Measurements from ENCODE around the gene TMF1. TPM values are rescaled to one million over a fixed set of nuclear protein-coding genes. Genes with fewer than 3 reads are reported as not detected.

Gene TMF1
- total RNA-seq, 2 experiments from 2014 or later = 57.4 to 58.0 TPM

DNA sequence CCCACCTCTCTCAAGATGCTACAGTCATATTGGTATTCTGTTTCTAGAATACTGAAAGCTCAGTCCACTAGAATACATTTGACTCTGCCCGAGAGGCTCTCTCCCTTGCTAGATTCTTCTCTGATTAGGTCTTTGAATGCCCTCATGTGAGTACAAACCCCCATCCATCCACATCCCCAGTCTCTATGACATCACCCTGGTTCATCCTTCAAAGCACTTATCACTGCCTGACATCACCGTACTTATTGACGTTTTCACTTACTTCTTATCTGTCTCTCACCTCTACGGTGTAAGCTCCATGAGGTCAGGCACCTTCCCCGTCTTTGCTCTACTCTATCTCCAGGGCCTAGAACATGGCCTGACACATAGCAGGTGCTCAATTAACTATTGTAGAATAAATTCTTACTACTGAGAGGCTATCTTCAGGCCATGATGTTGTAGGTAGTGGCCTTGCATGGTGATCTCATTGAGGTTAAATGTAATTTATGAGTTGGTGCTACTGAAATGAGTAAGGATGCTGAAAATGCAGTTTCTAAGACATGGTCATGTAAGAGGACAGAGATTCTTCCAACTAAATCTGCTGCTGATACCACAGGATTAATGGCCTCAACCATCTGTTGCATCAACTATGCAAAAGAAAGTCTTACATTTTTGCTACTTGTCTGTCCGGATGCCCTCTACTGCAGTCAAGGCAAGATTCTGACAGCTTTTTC lies 65.5 kb downstream of the TMF1 start:
- Mint-ChIP-seq H3K27me3 (no peaks in the 10 kb centered on the region), H3K27ac (no peak overlapping the region), H3K9me3 (no peaks in the 10 kb centered on the region), H3K4me1 (peaks cover 4% of the 10 kb centered on the region), H3K4me3 (no peak overlapping the region), H3K36me3 (ENCODE audit: low read depth) (peaks cover 60% of the 10 kb centered on the region)
- CTCF ChIA-PET = interaction anchor here (1.4 kb wide), 1 partner anchor 15 kb away, joined by 4 read pairs; no protein-coding TSS in a partner anchor
- POLR2A ChIA-PET = interaction anchor here (1.0 kb wide), 1 partner anchor 10 kb away, joined by 3 read pairs; no protein-coding TSS in a partner anchor
- DNase-seq = no peak

DNA sequence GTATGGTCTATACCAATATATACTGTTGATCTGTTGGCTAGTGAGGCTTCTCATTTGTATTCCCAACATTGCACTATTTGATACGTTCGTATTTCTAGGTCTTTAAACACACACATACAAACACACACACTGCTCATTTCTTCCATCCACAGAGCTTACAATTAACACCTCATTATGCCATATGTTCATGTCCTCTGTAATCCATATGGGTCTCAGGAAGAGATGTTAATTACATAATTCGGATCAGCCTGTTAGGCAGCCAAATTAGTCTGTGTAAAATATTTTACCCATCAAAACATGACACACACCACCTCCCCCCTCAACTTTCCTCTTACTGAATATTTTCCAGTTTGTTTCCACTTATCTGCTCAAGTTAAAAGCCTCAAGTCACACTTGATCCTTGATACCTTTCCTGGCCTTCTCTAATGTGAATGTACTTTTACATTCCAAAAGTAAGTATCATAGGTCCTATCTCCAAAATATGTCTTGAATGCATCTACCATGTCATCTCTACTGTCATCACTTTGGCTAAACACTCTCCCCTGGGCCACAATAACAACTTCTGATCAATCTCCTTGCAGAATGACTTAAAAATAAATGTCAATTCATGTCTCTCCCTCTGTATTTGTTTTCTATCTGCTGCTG lies 66.9 kb downstream of the TMF1 start:
- Mint-ChIP-seq H3K27ac (no peak overlapping the region), H3K36me3 (ENCODE audit: low read depth) (peaks cover 66% of the 10 kb centered on the region), H3K4me1 (peaks cover 4% of the 10 kb centered on the region), H3K9me3 (no peaks in the 10 kb centered on the region), H3K4me3 (no peak overlapping the region), H3K27me3 (no peaks in the 10 kb centered on the region)
- ChIA-PET POLR2A (no interaction called here), CTCF (interaction anchor here (1.4 kb wide), 1 partner anchor 13 kb away, joined by 4 read pairs; no protein-coding TSS in a partner anchor)
- no peak for DNase-seq

DNA sequence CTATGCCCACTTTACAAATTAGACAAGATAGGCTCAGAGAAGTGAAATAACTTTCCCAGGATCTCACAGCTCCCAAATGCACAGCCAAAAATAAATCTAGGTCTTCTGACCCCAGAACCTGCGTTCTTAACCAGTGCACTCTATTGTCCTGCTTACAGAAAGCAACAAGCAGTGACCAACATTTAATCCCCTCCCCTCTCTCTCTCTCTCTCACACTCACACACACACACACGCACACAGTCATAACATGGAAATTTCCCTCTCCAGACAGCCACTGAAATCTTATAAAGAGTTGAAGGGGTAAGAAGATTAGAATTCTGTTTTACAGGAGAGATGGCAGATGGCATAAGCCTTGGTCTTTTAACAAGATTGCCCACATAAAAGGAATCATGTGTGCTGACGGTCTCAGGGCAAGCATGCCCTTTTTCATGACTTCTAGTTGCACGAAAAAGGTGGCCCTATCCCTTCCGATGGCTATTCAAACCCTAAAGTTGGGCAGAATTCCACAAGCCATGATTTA lies 68.1 kb downstream of the TMF1 start:
- DNase-seq = no peak
- Mint-ChIP-seq H3K9me3 (no peaks in the 10 kb centered on the region), H3K27ac (no peak overlapping the region), H3K4me1 (peaks cover 4% of the 10 kb centered on the region), H3K4me3 (no peak overlapping the region), H3K36me3 (ENCODE audit: low read depth) (peaks cover 68% of the 10 kb centered on the region), H3K27me3 (no peaks in the 10 kb centered on the region)
- ChIA-PET POLR2A (no interaction called here), CTCF (no interaction called here)

DNA sequence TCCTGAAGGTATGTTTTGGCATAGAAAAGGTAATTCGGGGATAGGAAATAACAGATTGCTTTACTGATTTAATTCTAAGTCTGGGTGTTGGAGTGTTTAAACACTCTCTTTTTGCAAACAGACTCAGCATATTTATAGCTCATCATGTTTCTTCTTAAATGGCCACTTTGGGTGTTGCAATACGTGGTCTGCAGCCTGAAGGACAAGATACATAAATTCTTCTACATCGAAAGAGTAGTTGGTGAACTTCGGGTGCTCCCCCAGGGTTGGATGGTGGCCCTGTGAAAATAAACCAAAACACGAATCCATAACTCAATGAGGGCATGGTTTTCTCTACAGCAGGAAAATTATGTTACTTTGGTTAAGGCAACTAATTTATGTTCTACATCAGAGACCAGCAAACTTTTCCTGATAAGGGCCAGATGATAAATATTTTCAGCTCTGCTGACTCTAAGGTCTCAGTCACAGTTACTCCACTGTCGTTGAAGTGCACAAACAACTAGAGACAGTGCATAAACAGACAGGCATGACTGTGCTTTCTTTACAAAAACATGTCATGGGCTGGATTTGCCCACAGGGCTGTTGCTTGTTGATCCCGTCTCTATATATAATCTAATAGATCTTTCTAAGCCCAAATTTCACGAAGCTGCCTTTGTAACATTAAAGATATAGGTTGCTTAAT lies 74.5 kb downstream of the TMF1 start:
- H3K27ac Mint-ChIP-seq = no peak overlapping the region
- POLR2A ChIA-PET = no interaction called here
- H3K9me3 Mint-ChIP-seq = no peaks in the 10 kb centered on the region
- H3K27me3 Mint-ChIP-seq = no peaks in the 10 kb centered on the region
- H3K4me1 Mint-ChIP-seq = no peaks in the 10 kb centered on the region
- CTCF ChIA-PET = interaction anchor here (1.4 kb wide), 1 partner anchor 23 kb away, joined by 3 read pairs; no protein-coding TSS in a partner anchor
- DNase-seq = no peak
- H3K36me3 Mint-ChIP-seq (ENCODE audit: low read depth) = peaks cover 33% of the 10 kb centered on the region
- no peak overlapping the region for H3K4me3 Mint-ChIP-seq

DNA sequence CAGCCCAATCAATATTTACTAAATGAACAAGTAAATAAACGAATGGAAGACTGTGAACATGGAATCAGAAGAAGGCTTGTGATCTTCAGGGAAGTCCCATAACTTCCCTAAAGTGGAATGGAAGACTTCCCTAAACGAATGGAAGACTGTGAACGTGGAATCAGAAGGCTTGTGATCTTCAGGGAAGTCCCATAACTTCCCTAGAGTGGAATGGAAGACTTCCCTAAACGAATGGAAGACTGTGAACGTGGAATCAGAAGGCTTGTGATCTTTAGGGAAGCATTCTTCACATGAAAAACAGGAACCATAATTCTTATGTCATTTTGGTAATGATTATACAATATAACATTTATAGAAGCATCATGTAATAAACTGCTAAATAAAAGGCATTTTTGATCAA lies 77.4 kb downstream of the TMF1 start:
- no peak for DNase-seq
- ChIA-PET CTCF (no interaction called here), POLR2A (no interaction called here)
- Mint-ChIP-seq H3K27ac (no peak overlapping the region), H3K4me1 (no peaks in the 10 kb centered on the region), H3K36me3 (ENCODE audit: low read depth) (peaks cover 17% of the 10 kb centered on the region), H3K4me3 (no peak overlapping the region), H3K9me3 (no peaks in the 10 kb centered on the region), H3K27me3 (peaks cover 13% of the 10 kb centered on the region)

DNA sequence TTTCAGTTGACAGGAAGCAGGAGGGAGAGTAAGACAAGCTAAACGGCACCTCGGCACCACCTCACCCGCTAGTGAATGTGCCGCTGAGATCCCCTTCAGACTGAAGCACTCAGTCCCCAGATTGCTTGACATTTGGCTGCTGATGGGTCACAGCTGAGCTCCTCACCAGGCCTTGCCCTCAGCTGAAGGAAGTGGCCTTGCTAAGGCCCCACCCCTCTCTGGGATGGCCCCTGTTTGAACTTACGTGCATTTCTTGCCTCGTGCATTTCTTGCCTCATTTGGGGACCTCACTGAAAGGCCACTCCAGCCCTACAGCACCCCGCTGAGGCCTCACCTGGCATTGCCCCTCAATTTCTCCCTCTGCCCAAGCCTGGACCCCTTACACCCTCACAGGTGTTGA lies 78.5 kb downstream of the TMF1 start:
- no peaks in the 10 kb centered on the region for H3K4me1 Mint-ChIP-seq
- no peak overlapping the region for H3K4me3 Mint-ChIP-seq
- no peak overlapping the region for H3K27ac Mint-ChIP-seq
- ChIA-PET POLR2A (interaction anchor here (0.5 kb wide), 1 partner anchor 23 kb away, joined by 3 read pairs; no protein-coding TSS in a partner anchor), CTCF (no interaction called here)
- peaks cover 17% of the 10 kb centered on the region for H3K27me3 Mint-ChIP-seq
- H3K36me3 Mint-ChIP-seq (ENCODE audit: low read depth) = peaks cover 11% of the 10 kb centered on the region
- no peak for DNase-seq
- no peaks in the 10 kb centered on the region for H3K9me3 Mint-ChIP-seq

DNA sequence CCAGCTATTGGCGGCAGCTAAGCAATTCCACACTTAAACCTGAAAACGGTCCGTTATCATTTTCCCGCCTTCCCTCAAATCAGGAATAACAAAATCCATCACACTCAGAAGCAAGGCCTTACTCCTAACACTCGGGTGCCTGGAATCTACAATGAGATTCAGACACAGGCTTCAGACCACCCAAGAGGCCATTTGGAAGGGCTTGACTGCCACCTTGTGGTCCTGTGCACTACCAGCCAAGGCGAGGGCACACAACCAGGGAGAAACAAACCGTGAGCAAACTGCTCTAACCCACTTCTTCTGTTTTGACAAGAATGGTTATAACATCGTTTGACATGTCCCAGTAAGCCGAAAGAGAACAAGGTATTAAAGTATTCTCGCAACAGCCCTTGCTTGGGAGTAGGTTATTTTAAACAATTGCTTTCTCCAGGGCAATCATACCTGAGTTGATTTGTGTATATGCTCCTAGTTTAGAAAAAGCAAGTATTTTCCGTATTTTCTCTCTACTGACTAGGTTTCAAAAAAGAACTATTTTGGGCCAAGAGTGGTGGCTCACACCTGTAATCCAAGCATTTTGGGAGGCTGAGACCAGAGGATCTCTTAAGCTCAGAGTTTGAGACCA lies 79.7 kb downstream of the TMF1 start:
- no peak overlapping the region for H3K4me3 Mint-ChIP-seq
- H3K36me3 Mint-ChIP-seq (ENCODE audit: low read depth) = peaks cover 6% of the 10 kb centered on the region
- DNase-seq = peak; percentile 39
- no peaks in the 10 kb centered on the region for H3K9me3 Mint-ChIP-seq
- H3K27ac Mint-ChIP-seq = no peak overlapping the region
- ChIA-PET POLR2A (no interaction called here), CTCF (interaction anchor here (0.7 to 1.7 kb wide), 3 partner anchors 12 to 22 kb away, joined by 3 to 4 read pairs (median 4); no protein-coding TSS in a partner anchor)
- peaks cover 17% of the 10 kb centered on the region for H3K27me3 Mint-ChIP-seq
- H3K4me1 Mint-ChIP-seq = no peaks in the 10 kb centered on the region

Other genes with a start within 250 kb of the TMF1 start
- gene TAFA4, start 119.8 kb downstream of the TMF1 start, total RNA-seq = not detected
- 10 to 100 TPM; 12.9 to 13.7 TPM for gene EOGT, start 38.6 kb downstream of the TMF1 start, total RNA-seq
- 10 to 100 TPM; 93.1 to 96.9 TPM for gene UBA3, start 28.0 kb upstream of the TMF1 start, total RNA-seq
- 100 to 1,000 TPM; 179 to 182 TPM for gene ARL6IP5, start 32.6 kb upstream of the TMF1 start, total RNA-seq
- not detected for gene LMOD3, start 70.3 kb upstream of the TMF1 start, total RNA-seq

Measured in activated CD4-positive, alpha-beta memory T cell treated with anti-CD3 and anti-CD28 coated beads, Interleukin-2, amount 10 ng/mL, durations not matched to agents 7 days and 5 days (primary cell).